Right lobe of liver (tissue), 4 donors: ENCODE results near the gene PDIA5.

Source experiments
- CTCF ChIP-seq, 4 donors: fragments of 200-600 bp in 3 of 4; fragments of 450-650 bp in 1 of 4; IDR thresholded peaks; one replicate each; pipeline versions ENCODE4 v1.5.1 to v1.8.0; 2016 to 2022; ENCODE audit warnings: antibody characterized with exemption in 4 of 4, mild to moderate bottlenecking in 2 of 4
- POLR2A ChIP-seq: fragments of 450-650 bp; IDR thresholded peaks from one replicate; pipeline ENCODE4 v1.6.1; 2017; ENCODE audit warnings: antibody characterized with exemption, mild to moderate bottlenecking
- donor health status: DM: no; HTN: no; CAD: no.
- donor health status: DM: no; HTN: no; CAD: no.
- donor health status: DM: no; HTN: yes; CAD: no.

- TF ChIP-seq POLR2A (no peak), CTCF (IDR thresholded peaks at IDR 0.05) (no peak)
These were observed 11.9 kb upstream of the PDIA5 start for GRCh38 chr3:123054931-123055330.
